SIG-M5 (cell line): ENCODE measurements around the gene LAP3.

Experiments
- DNase-seq: peaks from one replicate; lab custom pipeline; 2025; lab: John Stamatoyannopoulos, UW

Gene LAP3

GRCh38 chr4:17619416-17620105, 42.6 kb downstream of the LAP3 start:
- DNase-seq: no peak

- no peak for DNase-seq
These were observed 46.5 kb downstream of the LAP3 start for GRCh38 chr4:17623451-17624001.

- no peak for DNase-seq
These were observed 47.8 kb downstream of the LAP3 start for GRCh38 chr4:17624821-17625220.

- DNase-seq: no peak
These were observed 53.2 kb downstream of the LAP3 start for GRCh38 chr4:17630228-17630627.

GRCh38 chr4:17633600-17633999, 56.6 kb downstream of the LAP3 start:
- DNase-seq: no peak

- no peak for DNase-seq
These were observed 58.1 kb downstream of the LAP3 start for GRCh38 chr4:17635056-17635455.

GRCh38 chr4:17636341-17636695, 59.3 kb downstream of the LAP3 start:
- no peak for DNase-seq

GRCh38 chr4:17636696-17637622, 60.0 kb downstream of the LAP3 start:
- no peak for DNase-seq

- DNase-seq: no peak
These were observed 62.1 kb downstream of the LAP3 start for GRCh38 chr4:17639136-17639535.

- no peak for DNase-seq
These were observed 65.4 kb downstream of the LAP3 start for GRCh38 chr4:17642398-17642783.

GRCh38 chr4:17646693-17647092, 69.7 kb downstream of the LAP3 start:
- DNase-seq: no peak

GRCh38 chr4:17647176-17647806, 70.3 kb downstream of the LAP3 start:
- no peak for DNase-seq

GRCh38 chr4:17647927-17648326, 70.9 kb downstream of the LAP3 start:
- DNase-seq: no peak

- no peak for DNase-seq
These were observed 73.4 kb downstream of the LAP3 start for GRCh38 chr4:17650406-17650805.

- DNase-seq: no peak
These were observed 77.7 kb downstream of the LAP3 start for GRCh38 chr4:17654701-17655100.

- no peak for DNase-seq
These were observed 80.1 kb downstream of the LAP3 start for GRCh38 chr4:17657090-17657489.
